ENCODE measurements around the gene TRH. TPM values are rescaled to one million over a fixed set of nuclear protein-coding genes. Genes with fewer than 3 reads are reported as not detected.
"Not testable (repeated sequence)": the region's sequence is repeated elsewhere in the genome, so short reads cannot be mapped to it uniquely, and the experiment has no call there.

Gene TRH
- total RNA-seq, 1 donor from 2014 or later: not detected

DNA sequence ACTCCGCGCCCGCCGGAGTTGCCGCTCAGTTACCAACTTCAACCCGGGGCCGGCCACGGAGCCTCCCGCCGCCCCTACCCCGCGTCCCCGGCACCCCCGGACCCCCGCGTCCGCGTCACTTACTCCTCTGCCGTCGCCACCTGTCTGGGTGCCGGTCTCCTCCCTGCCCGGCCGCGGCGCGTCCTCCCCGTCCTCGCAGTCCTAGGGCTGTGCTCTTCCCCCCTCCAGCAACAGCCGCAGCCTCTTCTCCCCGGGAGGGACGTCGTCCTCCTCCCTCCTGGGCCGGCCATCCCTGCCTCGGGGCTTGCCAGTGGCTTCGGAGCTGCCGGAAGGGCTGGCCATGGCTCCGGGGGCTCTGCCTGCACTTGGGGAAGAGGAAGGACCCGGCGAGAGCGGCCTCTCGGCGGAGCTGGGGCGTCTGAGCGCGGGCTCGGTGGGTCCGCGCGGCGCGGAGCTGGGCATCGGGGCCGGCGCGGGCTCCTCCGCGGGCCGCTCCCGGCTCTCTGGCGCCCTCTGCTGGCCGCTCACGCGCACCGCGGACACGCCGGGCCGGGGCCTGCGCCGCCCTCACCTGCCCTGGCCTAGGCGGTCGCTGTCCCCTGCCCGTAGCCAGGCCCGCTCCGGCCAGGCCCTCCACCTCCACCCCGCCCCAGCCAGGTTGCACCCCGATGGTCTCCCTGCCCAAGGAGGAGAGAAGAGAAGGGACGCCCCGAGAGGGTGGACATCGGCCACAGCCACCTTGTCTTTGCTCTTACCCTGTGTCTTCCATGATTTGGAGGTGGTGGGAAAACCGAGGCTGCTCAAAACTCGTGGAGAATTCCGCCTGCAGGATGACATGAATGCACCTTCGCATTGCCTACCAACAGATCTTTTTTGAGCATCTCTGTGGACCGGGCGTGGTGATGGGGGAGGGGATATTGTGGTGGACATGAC is 28.4 kb downstream of the TRH start:
- DNase-seq (ENCODE audit: low spot score): peak; percentile 62
- peak; percentile 68 for ATAC-seq

DNA sequence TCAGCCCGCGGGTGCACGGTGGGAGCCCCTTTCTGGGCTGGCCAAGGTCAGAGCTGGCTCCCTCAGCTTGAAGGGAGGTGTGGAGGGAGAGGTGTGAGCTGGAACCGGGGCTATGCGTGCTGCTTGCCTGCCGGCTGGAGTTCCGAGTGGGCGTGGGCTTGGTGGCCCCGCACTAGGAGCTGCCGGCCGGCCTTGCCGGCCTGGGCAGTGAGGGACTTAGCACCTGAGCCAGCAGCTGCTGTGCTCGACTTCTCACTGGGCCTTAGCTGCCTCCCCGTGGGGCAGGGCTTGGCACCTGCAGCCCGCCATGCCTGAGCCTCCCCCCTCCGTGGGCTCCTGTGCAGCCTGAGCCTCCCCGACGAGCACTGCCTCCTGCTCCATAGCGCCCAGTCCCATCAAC is 36.0 kb downstream of the TRH start:
- DNase-seq (ENCODE audit: low spot score): no peak
- ATAC-seq: no peak

DNA sequence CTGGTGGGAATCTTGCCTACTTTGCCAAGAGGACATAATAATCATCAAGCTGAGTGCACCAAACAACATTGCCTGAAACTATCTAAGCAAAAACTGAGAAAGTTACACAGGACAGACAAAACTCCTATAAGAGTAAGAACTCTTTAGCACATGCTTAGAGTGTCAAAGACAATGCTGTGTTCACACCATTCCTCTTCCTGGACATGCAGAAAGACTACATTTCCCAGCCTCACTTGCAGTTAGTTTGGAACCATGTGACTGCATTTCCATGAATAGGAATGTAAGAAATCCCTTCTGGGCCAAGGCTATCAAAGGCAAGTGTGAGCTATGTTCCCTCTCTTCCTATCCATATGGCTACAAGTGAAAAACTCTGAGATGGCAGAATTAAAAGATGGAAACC is 37.6 kb downstream of the TRH start:
- DNase-seq (ENCODE audit: low spot score); ATAC-seq: not testable (repeated sequence)

DNA sequence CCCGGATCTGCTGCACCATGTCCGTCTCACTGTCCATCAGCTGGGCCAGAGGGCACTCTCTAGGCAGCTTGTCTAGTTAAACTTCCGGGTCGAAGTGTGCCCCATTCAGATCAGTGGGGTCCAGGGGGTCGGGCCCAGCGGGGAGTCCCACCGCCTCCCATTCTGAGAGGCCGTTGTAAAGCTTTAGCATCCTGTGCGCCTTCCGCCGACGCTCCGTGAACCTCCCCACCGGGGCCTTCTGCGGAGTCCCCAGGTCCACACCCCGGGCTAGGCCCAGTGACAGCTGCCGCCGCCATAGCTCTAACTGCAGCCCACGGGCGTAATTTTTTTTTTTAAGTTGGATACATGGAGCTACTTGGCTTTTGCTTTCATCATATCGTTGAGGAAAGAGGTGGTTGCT is 38.7 kb downstream of the TRH start:
- not testable (repeated sequence) for ATAC-seq; DNase-seq (ENCODE audit: low spot score)

DNA sequence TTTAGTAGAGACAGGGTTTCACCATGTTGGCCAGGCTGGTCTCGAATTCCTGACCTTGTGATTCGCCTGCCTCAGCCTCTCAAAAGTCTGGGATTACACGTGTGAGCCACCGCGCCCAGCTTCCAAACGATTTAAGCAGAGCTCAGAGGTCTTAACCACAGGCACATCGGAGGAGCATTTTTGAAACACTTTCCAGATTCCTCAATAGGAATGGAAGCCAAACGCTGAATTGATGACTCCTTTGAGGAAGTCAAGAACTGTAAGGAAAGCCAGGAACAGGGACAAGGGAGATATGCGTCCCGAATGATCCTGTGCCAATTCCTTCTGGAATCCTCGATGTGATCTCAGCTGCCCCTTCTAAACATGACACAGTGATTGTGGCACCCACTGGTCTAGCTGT is 40.0 kb downstream of the TRH start:
- DNase-seq (ENCODE audit: low spot score): no peak

DNA sequence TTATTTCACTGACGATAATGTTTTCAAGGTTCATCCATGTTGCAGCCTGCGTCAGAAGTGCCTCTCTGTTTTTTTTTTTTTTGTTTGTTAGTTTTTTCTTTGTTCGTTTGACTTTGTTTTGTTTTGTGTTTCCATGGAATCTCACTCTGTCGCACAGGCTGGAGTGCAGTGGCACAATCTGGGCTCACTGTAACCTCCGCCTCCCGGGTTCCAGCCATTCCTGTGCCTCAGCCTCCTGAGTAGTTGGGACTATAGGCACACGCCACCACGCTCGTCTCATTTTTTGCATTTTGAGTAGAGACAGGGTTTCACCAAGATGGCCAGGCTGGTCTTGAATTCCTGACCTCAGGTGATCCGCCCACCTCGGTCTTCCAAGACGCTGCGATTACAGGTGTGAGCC is 43.1 kb downstream of the TRH start:
- not testable (repeated sequence) for ATAC-seq; DNase-seq (ENCODE audit: low spot score)

More for the DNA sequence above, 40.0 kb downstream of the TRH start:
- no peak for ATAC-seq

DNA sequence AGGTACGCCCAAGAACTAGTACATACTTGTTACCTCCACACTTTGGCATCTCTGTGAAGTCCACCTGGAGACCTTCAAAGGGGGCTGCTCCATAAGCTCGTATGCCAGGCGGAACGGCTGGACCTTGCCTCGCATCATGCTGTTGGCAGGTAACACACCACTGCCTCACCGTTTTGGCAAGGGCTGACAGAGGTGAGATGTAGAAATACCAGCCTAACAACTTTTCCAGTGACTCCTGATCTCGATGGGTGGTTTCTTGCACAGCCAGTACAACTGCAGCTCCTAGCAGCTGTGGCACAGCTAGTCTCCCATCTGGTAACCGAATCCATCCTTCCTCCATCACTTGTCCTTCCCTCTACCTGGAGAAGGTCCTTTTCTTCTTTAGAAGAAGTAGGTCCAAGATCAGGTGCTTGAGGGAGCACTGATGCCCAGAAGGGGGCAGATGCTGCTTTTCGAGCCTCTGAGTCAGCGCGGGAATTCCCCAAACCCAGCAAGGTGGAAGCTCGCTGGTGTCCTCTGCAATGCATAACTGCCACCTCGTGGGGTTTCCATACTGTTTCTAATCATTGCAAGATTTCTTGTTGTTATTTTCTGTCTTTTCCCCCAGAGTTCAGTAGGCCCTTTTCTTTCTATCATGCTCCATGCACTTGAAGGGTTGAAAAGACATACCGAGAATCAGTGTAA is 51.8 kb downstream of the TRH start:
- ATAC-seq; DNase-seq (ENCODE audit: low spot score): not testable (repeated sequence)

DNA sequence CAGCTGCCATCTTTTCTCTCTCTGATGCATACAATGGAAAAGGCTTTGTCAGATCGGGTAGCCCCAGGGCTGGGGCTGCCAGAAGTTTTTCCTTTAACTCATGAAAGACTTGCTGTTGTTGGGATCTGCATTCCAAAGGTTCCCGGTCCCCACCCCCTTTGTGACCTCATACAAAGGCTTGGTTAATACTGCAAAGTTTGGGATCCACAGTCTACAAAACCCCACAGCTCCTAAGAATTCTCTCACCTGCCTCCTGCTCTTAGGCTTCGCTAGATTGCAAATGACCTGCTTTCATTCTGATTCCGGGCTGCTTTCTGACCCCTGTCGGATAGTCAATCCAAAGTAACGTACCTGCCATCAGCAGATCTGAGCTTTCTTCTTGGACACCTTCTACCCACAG is 52.9 kb downstream of the TRH start:
- DNase-seq (ENCODE audit: low spot score); ATAC-seq: not testable (repeated sequence)

Other genes starting within 250 kb of the TRH start
- 33.9 TPM for gene TMCC1, start 81.0 kb upstream of the TRH start, total RNA-seq
- gene ALG1L2, start 107.1 kb downstream of the TRH start, total RNA-seq: 0.78 TPM